HEK293T (cell line): ENCODE measurements around the gene RSRC1.

ENCODE experiments used
- CTCF ChIA-PET: fragments of 350-600 bp; formaldehyde crosslinking; extraction: SDS; loops from one replicate; lab custom pipeline; 2021; ENCODE audit warnings: antibody characterized with exemption, inconsistent platforms; lab: Yijun Ruan, JAX
- POLR2A ChIA-PET: fragments of 350-600 bp; formaldehyde crosslinking; extraction: SDS; loops from one replicate; lab custom pipeline; 2020; ENCODE audit warnings: antibody characterized with exemption, inconsistent platforms; lab: Yijun Ruan, JAX
- DNase-seq: peaks from one replicate; pipeline ENCODE4 v3.0.0; 2012; ENCODE audit warnings: mixed read lengths; ENCODE audit errors: extremely low spot score
- ARNT ChIP-seq: fragments of 450-650 bp; IDR thresholded peaks from 2 replicates; pipeline ENCODE4 v1.6.1; 2017; ENCODE audit warnings: mild to moderate bottlenecking
- BHLHE40 ChIP-seq: fragments of 450-650 bp; IDR thresholded peaks from 2 replicates; pipeline ENCODE4 v1.6.1; 2016; ENCODE audit warnings: mild to moderate bottlenecking, moderate library complexity, borderline replicate concordance
- CTBP1 ChIP-seq: fragments of 450-650 bp; IDR thresholded peaks from 2 replicates; pipeline ENCODE4 v1.6.1; 2016; ENCODE audit warnings: borderline replicate concordance
- ELF4 ChIP-seq: fragments of 450-650 bp; IDR thresholded peaks from 2 replicates; pipeline ENCODE4 v1.6.1; 2017; ENCODE audit warnings: antibody characterized with exemption
- FOXA1 ChIP-seq: fragments of 450-650 bp; IDR thresholded peaks from 2 replicates; pipeline ENCODE4 v1.6.1; 2016; ENCODE audit warnings: mild to moderate bottlenecking
- FOXK2 ChIP-seq: fragments of 450-650 bp; IDR thresholded peaks from 2 replicates; pipeline ENCODE4 v1.6.1; 2016; ENCODE audit warnings: mild to moderate bottlenecking
- FOXM1 ChIP-seq: fragments of 450-650 bp; IDR thresholded peaks from 2 replicates; pipeline ENCODE4 v1.6.1; 2017; ENCODE audit warnings: mild to moderate bottlenecking, borderline replicate concordance
- HDGF ChIP-seq: fragments of 450-650 bp; IDR thresholded peaks from 2 replicates; pipeline ENCODE4 v1.6.1; 2017; ENCODE audit warnings: antibody characterized with exemption, borderline replicate concordance
- L3MBTL2 ChIP-seq: fragments of 450-650 bp; conservative IDR thresholded peaks from 2 replicates; pipeline ENCODE4 v1.6.1; 2016; ENCODE audit warnings: mild to moderate bottlenecking
- LEF1 ChIP-seq: fragments of 450-650 bp; IDR thresholded peaks from 2 replicates; pipeline ENCODE4 v1.6.1; 2017; ENCODE audit warnings: mild to moderate bottlenecking, borderline replicate concordance
- NFRKB ChIP-seq: fragments of 450-650 bp; IDR thresholded peaks from 2 replicates; pipeline ENCODE4 v1.6.1; 2016; ENCODE audit warnings: mild to moderate bottlenecking, moderate library complexity
- SP1 ChIP-seq: fragments of 450-650 bp; IDR thresholded peaks from 2 replicates; pipeline ENCODE4 v1.6.1; 2017
- SUZ12 ChIP-seq: fragments of 450-650 bp; IDR thresholded peaks from 2 replicates; pipeline ENCODE4 v1.6.1; 2016; ENCODE audit warnings: mild to moderate bottlenecking
- TARDBP ChIP-seq: fragments of 450-650 bp; IDR thresholded peaks from 2 replicates; pipeline ENCODE4 v1.6.1; 2016
- ZNF384 ChIP-seq: fragments of 450-650 bp; IDR thresholded peaks from 2 replicates; pipeline ENCODE4 v1.6.1; 2016
- TF ChIP-seq, protein P1 (sequence below): fragments of 450-650 bp; IDR thresholded peaks from 2 replicates; pipeline ENCODE4 v1.6.1; 2016

Gene RSRC1

DNA sequence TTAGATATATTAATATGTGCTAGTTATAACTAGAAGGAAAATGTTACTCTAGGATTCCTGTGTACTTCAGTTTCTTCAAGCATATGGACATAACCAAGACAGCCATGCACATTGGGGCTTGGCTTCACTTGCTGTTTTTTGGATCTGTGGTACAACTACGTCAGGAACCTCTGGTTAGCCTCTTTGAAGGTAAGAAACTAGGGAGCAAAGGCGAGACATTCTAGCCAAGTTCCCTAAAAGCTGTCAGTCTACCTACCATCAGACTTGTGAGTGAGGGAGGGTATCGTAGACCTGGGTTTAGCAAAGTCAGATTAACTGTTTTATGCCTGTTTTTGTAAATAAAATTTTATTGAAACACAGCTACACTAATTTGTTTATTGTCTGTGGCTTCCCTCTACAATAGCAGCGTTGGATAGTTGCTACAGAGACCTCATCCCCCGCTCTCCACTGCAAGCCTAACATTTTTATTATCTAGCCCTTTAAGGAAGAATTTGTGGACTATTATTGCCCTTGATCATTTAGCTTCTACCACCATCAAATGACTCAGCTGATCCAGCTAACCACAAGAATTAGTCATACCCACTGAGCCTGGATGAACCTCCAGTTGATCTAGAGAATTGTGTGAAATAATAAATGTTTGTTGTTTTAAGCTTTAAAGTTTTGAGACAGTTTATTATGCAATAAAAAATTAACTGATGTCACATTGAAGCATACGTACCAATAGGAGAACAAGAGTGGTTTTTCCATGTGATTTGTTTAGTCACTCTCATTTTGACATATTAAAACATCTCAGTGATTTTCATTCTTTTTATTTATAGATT is 58.1 kb downstream of the RSRC1 start:
- CTCF ChIA-PET: no interaction called here
- TF ChIP-seq ARNT (no peak), FOXA1 (no peak), HDGF (no peak), LEF1 (no peak), FOXK2 (no peak), SUZ12 (no peak), ZNF384 (no peak), FOXM1 (no peak), L3MBTL2 (no peak), SP1 (no peak)
- POLR2A ChIA-PET: interaction anchor here (1.8 kb wide), 1 partner anchor 58 kb away, joined by 5 read pairs; the partner anchor contains the start of gene RSRC1
- DNase-seq: peak; percentile 12

DNA sequence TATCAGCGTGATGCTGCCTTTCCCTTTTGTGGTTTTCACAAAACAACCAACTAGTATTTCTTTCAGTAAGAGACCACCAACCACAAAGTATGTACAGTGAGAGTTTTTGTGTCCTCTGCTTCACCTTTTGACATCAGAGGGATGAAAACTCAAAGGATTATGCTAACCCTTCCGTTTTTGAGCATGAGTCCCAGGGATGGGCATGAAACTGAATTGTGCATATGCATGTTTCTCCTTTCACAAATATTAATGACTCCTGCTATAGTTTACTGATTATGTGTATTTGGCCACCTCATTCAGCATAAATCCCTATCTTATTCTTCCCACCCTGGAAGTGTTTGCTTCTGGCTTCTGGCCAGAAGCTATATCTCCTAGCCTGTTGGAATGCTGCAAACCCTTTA is 59.2 kb downstream of the RSRC1 start:
- ChIA-PET POLR2A (no interaction called here), CTCF (no interaction called here)
- no peak for TF ChIP-seq ARNT
- TF ChIP-seq HDGF: no peak
- no peak for TF ChIP-seq L3MBTL2
- TF ChIP-seq, protein P1, sequence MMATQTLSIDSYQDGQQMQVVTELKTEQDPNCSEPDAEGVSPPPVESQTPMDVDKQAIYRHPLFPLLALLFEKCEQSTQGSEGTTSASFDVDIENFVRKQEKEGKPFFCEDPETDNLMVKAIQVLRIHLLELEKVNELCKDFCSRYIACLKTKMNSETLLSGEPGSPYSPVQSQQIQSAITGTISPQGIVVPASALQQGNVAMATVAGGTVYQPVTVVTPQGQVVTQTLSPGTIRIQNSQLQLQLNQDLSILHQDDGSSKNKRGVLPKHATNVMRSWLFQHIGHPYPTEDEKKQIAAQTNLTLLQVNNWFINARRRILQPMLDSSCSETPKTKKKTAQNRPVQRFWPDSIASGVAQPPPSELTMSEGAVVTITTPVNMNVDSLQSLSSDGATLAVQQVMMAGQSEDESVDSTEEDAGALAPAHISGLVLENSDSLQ: no peak
- TF ChIP-seq ELF4: no peak
- no peak for TF ChIP-seq SP1
- TF ChIP-seq BHLHE40: no peak
- TF ChIP-seq SUZ12: no peak
- TF ChIP-seq ZNF384: no peak
- no peak for TF ChIP-seq FOXM1
- TF ChIP-seq NFRKB: no peak
- no peak for TF ChIP-seq LEF1
- no peak for TF ChIP-seq FOXK2
- no peak for TF ChIP-seq FOXA1
- no peak for TF ChIP-seq TARDBP
- no peak for TF ChIP-seq CTBP1
- DNase-seq: no peak

DNA sequence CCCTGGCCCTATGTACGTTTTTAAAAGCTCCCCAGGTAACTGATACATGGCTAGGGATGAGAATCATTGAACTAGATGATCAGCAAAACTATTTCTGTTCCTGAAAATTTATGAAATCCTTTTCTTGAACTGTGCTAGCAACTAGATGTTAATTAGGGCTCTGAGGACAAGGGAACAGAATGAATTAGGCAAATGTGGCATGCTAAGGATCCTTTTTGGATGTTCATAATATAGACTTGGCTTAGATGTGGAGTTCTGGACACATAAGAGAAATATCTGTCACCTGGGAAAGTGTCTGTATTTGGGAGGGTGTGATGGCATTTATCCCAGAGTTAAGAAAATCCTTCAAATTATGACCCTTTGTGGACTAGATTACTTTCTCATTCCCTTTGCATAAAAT is 71.2 kb downstream of the RSRC1 start:
- TF ChIP-seq ARNT (no peak), BHLHE40 (no peak), FOXA1 (no peak), ELF4 (no peak), SUZ12 (no peak), CTBP1 (no peak), HDGF (no peak), ZNF384 (no peak), FOXK2 (no peak), SP1 (no peak), NFRKB (no peak), TARDBP (no peak), LEF1 (no peak), L3MBTL2 (no peak), FOXM1 (no peak)
- TF ChIP-seq, protein P1: no peak
- DNase-seq: no peak
- ChIA-PET POLR2A (no interaction called here), CTCF (no interaction called here)

DNA sequence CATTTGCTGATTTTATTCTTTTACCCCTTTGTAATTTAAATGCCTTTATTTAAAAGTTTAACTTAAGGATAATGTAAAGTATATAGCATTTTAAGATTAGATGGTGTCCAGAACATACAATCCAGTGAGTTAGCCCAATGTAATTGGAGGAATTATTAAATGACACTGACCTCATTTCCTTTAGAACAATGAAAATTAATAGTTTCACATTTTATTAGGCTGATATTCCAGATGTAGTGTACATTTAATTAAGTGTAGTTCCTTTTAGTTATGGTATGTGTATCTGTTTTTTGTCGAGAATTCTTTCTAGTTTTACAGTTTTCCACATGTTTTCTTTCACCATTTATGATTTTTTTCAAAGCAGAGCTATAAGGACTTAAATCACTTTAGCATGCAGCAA is 75.8 kb downstream of the RSRC1 start:
- CTCF ChIA-PET: no interaction called here
- POLR2A ChIA-PET: no interaction called here
- no peak for TF ChIP-seq TARDBP
- TF ChIP-seq, protein P1: no peak
- no peak for TF ChIP-seq LEF1
- no peak for TF ChIP-seq SUZ12
- TF ChIP-seq NFRKB: no peak
- no peak for TF ChIP-seq SP1
- TF ChIP-seq ZNF384: no peak
- TF ChIP-seq FOXA1: no peak
- TF ChIP-seq CTBP1: no peak
- TF ChIP-seq FOXM1: no peak
- TF ChIP-seq FOXK2: no peak
- TF ChIP-seq HDGF: no peak
- no peak for TF ChIP-seq BHLHE40
- TF ChIP-seq ELF4: no peak
- TF ChIP-seq L3MBTL2: no peak
- no peak for TF ChIP-seq ARNT
- no peak for DNase-seq

DNA sequence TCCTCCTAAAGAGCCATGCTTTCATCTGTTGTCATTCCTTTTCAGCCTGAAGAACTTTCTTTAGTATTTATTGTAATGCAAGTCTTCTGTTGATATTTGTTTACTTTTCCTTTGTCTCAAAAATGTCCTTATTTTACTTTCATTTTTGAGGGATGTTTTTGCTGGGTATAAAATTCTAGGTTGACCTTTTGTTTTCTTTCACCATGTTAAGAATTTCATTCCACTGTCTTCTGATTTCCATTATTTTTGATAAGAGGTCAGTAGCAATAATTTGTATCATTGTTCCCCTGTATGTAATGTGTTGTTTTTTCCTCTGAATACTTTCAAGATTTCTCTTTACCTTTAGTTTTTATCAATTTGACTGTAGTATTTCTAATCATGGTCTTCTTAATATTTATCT is 91.1 kb downstream of the RSRC1 start:
- CTCF ChIA-PET: no interaction called here
- no peak for TF ChIP-seq NFRKB
- TF ChIP-seq, protein P1: no peak
- TF ChIP-seq FOXK2: no peak
- TF ChIP-seq FOXM1: no peak
- no peak for TF ChIP-seq ZNF384
- no peak for TF ChIP-seq TARDBP
- no peak for TF ChIP-seq FOXA1
- TF ChIP-seq SP1: no peak
- TF ChIP-seq L3MBTL2: no peak
- TF ChIP-seq BHLHE40: no peak
- POLR2A ChIA-PET: no interaction called here

More for the DNA sequence above, 91.1 kb downstream of the RSRC1 start:
- no peak for DNase-seq
